Measurements from ENCODE around the gene CDCA7.
"Not testable (repeated sequence)": the region's sequence is repeated elsewhere in the genome, so short reads cannot be mapped to it uniquely, and the experiment has no call there.

CDCA7 gene

GRCh38 chr2:173374634-173375033, 20.0 kb downstream of the CDCA7 start:
- H3K9ac ChIP-seq (ENCODE audit: low read depth, low read length, poor library complexity, severe bottlenecking) = no peak overlapping the region

GRCh38 chr2:173385534-173385933, 30.9 kb downstream of the CDCA7 start:
- not testable (repeated sequence) for H3K9ac ChIP-seq (ENCODE audit: low read depth, low read length, poor library complexity, severe bottlenecking); H3K36me3 ChIP-seq (ENCODE audit: insufficient read depth, low read length); H3K4me2 ChIP-seq (ENCODE audit: low read depth, low read length, poor library complexity, severe bottlenecking); H3K9me3 ChIP-seq (ENCODE audit: insufficient read depth, low read depth, low read length); H3K4me1 ChIP-seq (ENCODE audit: insufficient read depth, low read length, poor library complexity, severe bottlenecking); H3K27me3 ChIP-seq (ENCODE audit: insufficient read depth, low read length, poor library complexity, severe bottlenecking); H3K79me2 ChIP-seq (ENCODE audit: insufficient read depth, low read length); H2AFZ ChIP-seq (ENCODE audit: low read length); H3K9me2 ChIP-seq (replicated peaks; ENCODE audit: low read depth, low read length); H3K4me3 ChIP-seq (ENCODE audit: low read length, poor library complexity, severe bottlenecking); H4K20me1 ChIP-seq (ENCODE audit: insufficient read depth, low read length, poor library complexity, severe bottlenecking); H3F3A ChIP-seq (ENCODE audit: low read depth)

More at GRCh38 chr2:173374634-173375033, 20.0 kb downstream of the CDCA7 start:
- Histone ChIP-seq H3K9me2 (replicated peaks; ENCODE audit: low read depth, low read length) (no peaks in the 10 kb centered on the region), H3K4me3 (ENCODE audit: low read length, poor library complexity, severe bottlenecking) (no peak overlapping the region), H3F3A (ENCODE audit: low read depth) (no peaks in the 10 kb centered on the region), H2AFZ (ENCODE audit: low read length) (no peak overlapping the region), H3K79me2 (ENCODE audit: insufficient read depth, low read length) (no peaks in the 10 kb centered on the region), H4K20me1 (ENCODE audit: insufficient read depth, low read length, poor library complexity, severe bottlenecking) (peaks cover 4% of the 10 kb centered on the region), H3K4me2 (ENCODE audit: low read depth, low read length, poor library complexity, severe bottlenecking) (no peak overlapping the region), H3K36me3 (ENCODE audit: insufficient read depth, low read length) (peaks cover 13% of the 10 kb centered on the region; the same call in 1 of the 2 replicates), H3K9me3 (ENCODE audit: insufficient read depth, low read depth, low read length) (no peaks in the 10 kb centered on the region), H3K27me3 (ENCODE audit: insufficient read depth, low read length, poor library complexity, severe bottlenecking) (no peaks in the 10 kb centered on the region), H3K4me1 (ENCODE audit: insufficient read depth, low read length, poor library complexity, severe bottlenecking) (peaks cover 12% of the 10 kb centered on the region)
- no peak for TF ChIP-seq EZH2phosphoT487 (IDR thresholded peaks at IDR 0.05; ENCODE audit: borderline replicate concordance)
- TF ChIP-seq CTCF (conservative IDR thresholded peaks at IDR 0.05; ENCODE audit: low read length) = no peak

- H3K9ac ChIP-seq (ENCODE audit: low read depth, low read length, poor library complexity, severe bottlenecking) = no peak overlapping the region
- no peaks in the 10 kb centered on the region for H3K9me3 ChIP-seq (ENCODE audit: insufficient read depth, low read depth, low read length)
- H3K79me2 ChIP-seq (ENCODE audit: insufficient read depth, low read length) = no peaks in the 10 kb centered on the region
- H3K4me2 ChIP-seq (ENCODE audit: low read depth, low read length, poor library complexity, severe bottlenecking) = no peak overlapping the region
- H3K36me3 ChIP-seq (ENCODE audit: insufficient read depth, low read length) = no peaks in the 10 kb centered on the region
- TF ChIP-seq EZH2phosphoT487 (IDR thresholded peaks at IDR 0.05; ENCODE audit: borderline replicate concordance) (no peak), CTCF (conservative IDR thresholded peaks at IDR 0.05; ENCODE audit: low read length) (no peak)
- H2AFZ ChIP-seq (ENCODE audit: low read length) = no peak overlapping the region
- H4K20me1 ChIP-seq (ENCODE audit: insufficient read depth, low read length, poor library complexity, severe bottlenecking) = no peaks in the 10 kb centered on the region
- no peaks in the 10 kb centered on the region for H3K27me3 ChIP-seq (ENCODE audit: insufficient read depth, low read length, poor library complexity, severe bottlenecking)
- no peaks in the 10 kb centered on the region for H3K9me2 ChIP-seq (replicated peaks; ENCODE audit: low read depth, low read length)
- H3K4me1 ChIP-seq (ENCODE audit: insufficient read depth, low read length, poor library complexity, severe bottlenecking) = no peaks in the 10 kb centered on the region
- H3F3A ChIP-seq (ENCODE audit: low read depth) = no peaks in the 10 kb centered on the region
- H3K4me3 ChIP-seq (ENCODE audit: low read length, poor library complexity, severe bottlenecking) = no peak overlapping the region
Measured at GRCh38 chr2:173386021-173386737, 31.5 kb downstream of the CDCA7 start.

- Histone ChIP-seq H3K79me2 (ENCODE audit: insufficient read depth, low read length) (no peaks in the 10 kb centered on the region), H3K4me3 (ENCODE audit: low read length, poor library complexity, severe bottlenecking) (no peak overlapping the region), H3K9me3 (ENCODE audit: insufficient read depth, low read depth, low read length) (no peaks in the 10 kb centered on the region), H3K4me2 (ENCODE audit: low read depth, low read length, poor library complexity, severe bottlenecking) (no peak overlapping the region), H3F3A (ENCODE audit: low read depth) (no peaks in the 10 kb centered on the region), H3K27me3 (ENCODE audit: insufficient read depth, low read length, poor library complexity, severe bottlenecking) (no peaks in the 10 kb centered on the region), H3K4me1 (ENCODE audit: insufficient read depth, low read length, poor library complexity, severe bottlenecking) (no peaks in the 10 kb centered on the region), H2AFZ (ENCODE audit: low read length) (no peak overlapping the region), H4K20me1 (ENCODE audit: insufficient read depth, low read length, poor library complexity, severe bottlenecking) (no peaks in the 10 kb centered on the region), H3K9me2 (replicated peaks; ENCODE audit: low read depth, low read length) (no peaks in the 10 kb centered on the region), H3K36me3 (ENCODE audit: insufficient read depth, low read length) (no peaks in the 10 kb centered on the region), H3K9ac (ENCODE audit: low read depth, low read length, poor library complexity, severe bottlenecking) (no peak overlapping the region)
- TF ChIP-seq EZH2phosphoT487 (IDR thresholded peaks at IDR 0.05; ENCODE audit: borderline replicate concordance) (no peak), CTCF (conservative IDR thresholded peaks at IDR 0.05; ENCODE audit: low read length) (no peak)
Measured at GRCh38 chr2:173386738-173387065, 32.0 kb downstream of the CDCA7 start.

Measured in Loucy (cell line).